GM12878 (cell line): Measurements from ENCODE around the gene PRKN. TPM values are rescaled to one million over a fixed set of nuclear protein-coding genes. Genes with fewer than 3 reads are reported as not detected.

ENCODE experiments used
- ATAC-seq: fragments of 200-7000 bp; cut with Tn5 transposase; 3 replicates; pipeline ENCODE4 v1.9.1; 2020; ENCODE audit warnings: mild to moderate bottlenecking, moderate library complexity
- BruUV-seq: library from RNA; stranded (reverse); fragments of 400-500 nt; replicated peaks from 2 replicates; lab custom pipeline; 2021; lab: Mats Ljungman, UMichigan
- CTCF ChIA-PET: fragments of 300-600 bp; sonication (Branson Sonifier 250); formaldehyde crosslinking; extraction: SDS; loops from one replicate; lab custom pipeline; 2021; ENCODE audit warnings: inconsistent platforms; lab: Yijun Ruan, JAX
- POLR2A ChIA-PET: fragments of 350-600 bp; formaldehyde crosslinking; extraction: SDS; loops from one replicate; lab custom pipeline; 2021; ENCODE audit warnings: inconsistent platforms; lab: Charles Lee
- RAD21 ChIA-PET: fragments of 300-600 bp; sonication (Branson Sonifier 250); formaldehyde crosslinking; loops from one replicate; lab custom pipeline; 2023; ENCODE audit warnings: antibody characterized with exemption; ENCODE audit not compliant: unreplicated experiment; lab: Charles Lee
- SMC1A ChIA-PET: fragments of 300-600 bp; sonication (Branson Sonifier 250); formaldehyde crosslinking; loops from one replicate; lab custom pipeline; 2023; ENCODE audit not compliant: unreplicated experiment, uncharacterized antibody; lab: Charles Lee
- DNase-seq: peaks from one replicate; pipeline ENCODE4 v3.0.0-alpha.2; 2011; ENCODE audit warnings: low read depth, low spot score
- FAIRE-seq: peaks from 3 replicates; lab custom pipeline; 2011; peaks lifted over from hg19 to GRCh38; lab: Jason Lieb, UNC
- H2AFZ ChIP-seq: 2 replicates; pipeline ENCODE4 v1.6.0; 2011; ENCODE audit warnings: low read depth, low read length, control low read depth; ENCODE audit not compliant: control insufficient read depth
- H3K27ac ChIP-seq: 2 replicates; pipeline ENCODE4 v1.5.1; 2011; ENCODE audit warnings: control low read depth; ENCODE audit not compliant: control insufficient read depth, insufficient read depth
- H3K27me3 ChIP-seq, 2 experiments: replicated peaks in 1 of 2; 2 replicates each; pipeline versions ENCODE4 v1.6.0 to v1.6.1; 2011; ENCODE audit warnings: low read length in 1 of 2; ENCODE audit not compliant: control insufficient read depth in 2 of 2, insufficient read depth in 2 of 2
- H3K36me3 ChIP-seq, 2 experiments: 2 replicates each; pipeline ENCODE4 v1.5.1; 2011; ENCODE audit warnings: low read length in 1 of 2; ENCODE audit not compliant: control insufficient read depth in 2 of 2, insufficient read depth in 2 of 2
- H3K4me1 ChIP-seq: 2 replicates; pipeline ENCODE4 v1.6.1; 2011; ENCODE audit warnings: mild to moderate bottlenecking, low read length, moderate library complexity, mixed read lengths; ENCODE audit not compliant: control insufficient read depth, insufficient read depth
- H3K4me2 ChIP-seq: 2 replicates; pipeline ENCODE4 v1.6.0; 2011; ENCODE audit warnings: control low read depth; ENCODE audit not compliant: control insufficient read depth, insufficient read depth
- H3K4me3 ChIP-seq: fragments of 200-600 bp; sonication (generic); 2 replicates; pipeline ENCODE4 v1.5.1; 2016
- H3K79me2 ChIP-seq: 2 replicates; pipeline ENCODE4 v1.6.0; 2011; ENCODE audit warnings: low read length; ENCODE audit not compliant: control insufficient read depth, insufficient read depth
- H3K9ac ChIP-seq: 2 replicates; pipeline ENCODE4 v1.8.0; 2011; ENCODE audit warnings: low read length, control low read depth, mixed read lengths; ENCODE audit not compliant: control insufficient read depth, insufficient read depth
- H3K9me3 ChIP-seq: replicated peaks from 3 replicates; pipeline ENCODE4 v1.5.1; 2011; ENCODE audit warnings: mild to moderate bottlenecking, low read length; ENCODE audit not compliant: control insufficient read depth, insufficient read depth
- H4K20me1 ChIP-seq: 2 replicates; pipeline ENCODE4 v1.6.0; 2011; ENCODE audit not compliant: control insufficient read depth, insufficient read depth
- BHLHE40 ChIP-seq, 2 experiments: fragments of 450-650 bp in 1 of 2; IDR thresholded peaks; 2 replicates each; pipeline ENCODE4 v1.6.1; 2011 to 2017; ENCODE audit warnings: low read depth in 2 of 2, borderline replicate concordance in 1 of 2, improper control_type of control experiment in 1 of 2, low read length in 1 of 2, mild to moderate bottlenecking in 1 of 2
- CBX3 ChIP-seq: fragments of 200-600 bp; sonication (generic); IDR thresholded peaks from 2 replicates; pipeline ENCODE4 v1.6.1; 2016; ENCODE audit warnings: low read depth, borderline replicate concordance
- CHD1 ChIP-seq: IDR thresholded peaks from 2 replicates; pipeline ENCODE4 v1.6.1; 2012; ENCODE audit warnings: low read depth, low read length, improper control_type of control experiment
- CHD4 ChIP-seq: fragments of 200-600 bp; sonication (generic); IDR thresholded peaks from 2 replicates; pipeline ENCODE4 v1.6.1; 2016; ENCODE audit warnings: mild to moderate bottlenecking
- GABPA ChIP-seq: IDR thresholded peaks from 2 replicates; pipeline ENCODE4 v1.6.1; 2014; ENCODE audit warnings: antibody characterized with exemption, low read depth, mild to moderate bottlenecking, inconsistent platforms
- HCFC1 ChIP-seq: fragments of 150-350 bp; IDR thresholded peaks from 2 replicates; pipeline ENCODE4 v1.6.1; 2014; ENCODE audit warnings: low read length
- KDM1A ChIP-seq: fragments of 200-600 bp; sonication (generic); IDR thresholded peaks from 2 replicates; pipeline ENCODE4 v1.6.1; 2016; ENCODE audit warnings: borderline replicate concordance
- MTA3 ChIP-seq: IDR thresholded peaks from 2 replicates; pipeline ENCODE4 v1.6.1; 2012; ENCODE audit warnings: low read length, inconsistent platforms, borderline replicate concordance
- SMAD5 ChIP-seq: IDR thresholded peaks from 2 replicates; pipeline ENCODE4 v1.6.1; 2016; ENCODE audit warnings: antibody characterized with exemption, low read depth
- SMC3 ChIP-seq: IDR thresholded peaks from 2 replicates; pipeline ENCODE4 v1.6.1; 2011; ENCODE audit warnings: low read length, improper control_type of control experiment, borderline replicate concordance
- SREBF1 ChIP-seq: IDR thresholded peaks from 2 replicates; pipeline ENCODE4 v1.6.1; 2012; ENCODE audit warnings: mild to moderate bottlenecking, low read length
- STAT1 ChIP-seq: fragments of 450-650 bp; conservative IDR thresholded peaks from 2 replicates; pipeline ENCODE4 v1.6.1; 2014; ENCODE audit warnings: antibody characterized with exemption, mild to moderate bottlenecking
- TBL1XR1 ChIP-seq: IDR thresholded peaks from 2 replicates; pipeline ENCODE4 v1.6.1; 2012; ENCODE audit warnings: low read depth, low read length, improper control_type of control experiment
- ZNF274 ChIP-seq: IDR thresholded peaks from one replicate; pipeline ENCODE4 v1.8.0; 2011; ENCODE audit not compliant: insufficient read length, insufficient read depth
- ZSCAN29 ChIP-seq: fragments of 450-650 bp; IDR thresholded peaks from 2 replicates; pipeline ENCODE4 v1.6.1; 2017; ENCODE audit warnings: mild to moderate bottlenecking, moderate library complexity
- WGBS: methylation state at CpG from one replicate; pipeline ENCODE4 v1.1.6; 2016; ENCODE audit warnings: low lambda C conversion rate; ENCODE audit not compliant: insufficient replicate concordance, insufficient coverage; ENCODE audit errors: missing lambda C conversion rate; 5-methylcytosine and 5-hydroxymethylcytosine counted together
- in situ Hi-C: fragments of 300-500 bp; cut with MboI; formaldehyde crosslinking; loops from 9 replicates; pipeline ENCODE4 v1.14.3; 2018; ENCODE audit warnings: mixed read lengths
- intact Hi-C: fragments of 100-400 bp; cut with micrococcal nuclease; formaldehyde crosslinking; loops from one replicate; pipeline ENCODE4 v1.14.2; 2022; ENCODE audit not compliant: unreplicated experiment
- polyA plus RNA-seq, 11 experiments: library from polyadenylated mRNA; depleted of rRNA in 4 of 11; unstranded in 6 of 11; stranded (reverse) in 5 of 11; fragments of >200 nt; fragmentation: Nextera tagmentation in 4 of 11; fragmentation: Illumina TruSeq in 1 of 11; extraction: Ambion mirVana in 4 of 11; extraction: Trizol in 1 of 11; gene quantifications; 1 replicate in 1 of 11; 2 replicates in 10 of 11; pipeline versions ENCODE4 v1.2.1 to v1.2.3, GENCODE V29; 2011 to 2016; ENCODE audit warnings: inconsistent platforms in 2 of 11, missing spikeins in 2 of 11, low read depth in 1 of 11
- total RNA-seq, 4 experiments: library from RNA; depleted of rRNA in 3 of 4; stranded (reverse); fragments of >200 nt in 3 of 4; fragmentation: Illumina TruSeq in 1 of 4; extraction: Trizol in 1 of 4; gene quantifications; 2 replicates each; pipeline versions ENCODE4 v1.2.1 to v1.2.3, GENCODE V29; 2013 to 2021
- TF ChIP-seq, protein P1 (sequence below): fragments of 450-650 bp; IDR thresholded peaks from 2 replicates; pipeline ENCODE4 v1.6.1; 2017; ENCODE audit warnings: mild to moderate bottlenecking, low read depth, inconsistent platforms; ENCODE audit not compliant: poor library complexity, severe bottlenecking
- TF ChIP-seq, protein P2 (sequence below): IDR thresholded peaks from 2 replicates; pipeline ENCODE4 v1.6.1; 2012; ENCODE audit warnings: low read depth, low read length, improper control_type of control experiment
- TF ChIP-seq, protein P3 (sequence below): fragments of 450-650 bp; IDR thresholded peaks from 2 replicates; pipeline ENCODE4 v1.6.1; 2017; ENCODE audit warnings: borderline replicate concordance
- TF ChIP-seq, protein P4 (sequence below): IDR thresholded peaks from 2 replicates; pipeline ENCODE4 v1.6.1; 2011; ENCODE audit warnings: borderline replicate concordance, low read depth, mild to moderate bottlenecking, moderate library complexity, mixed read lengths, low read length; ENCODE audit not compliant: insufficient read depth; ENCODE audit errors: extremely low read length

Gene PRKN
- total and polyA plus RNA-seq, 10 of the 15 experiments (the other 5 are each of a cell fraction or from before 2014, with no cell fraction given) = 0.06 to 0.09 TPM; not detected in 8

DNA sequence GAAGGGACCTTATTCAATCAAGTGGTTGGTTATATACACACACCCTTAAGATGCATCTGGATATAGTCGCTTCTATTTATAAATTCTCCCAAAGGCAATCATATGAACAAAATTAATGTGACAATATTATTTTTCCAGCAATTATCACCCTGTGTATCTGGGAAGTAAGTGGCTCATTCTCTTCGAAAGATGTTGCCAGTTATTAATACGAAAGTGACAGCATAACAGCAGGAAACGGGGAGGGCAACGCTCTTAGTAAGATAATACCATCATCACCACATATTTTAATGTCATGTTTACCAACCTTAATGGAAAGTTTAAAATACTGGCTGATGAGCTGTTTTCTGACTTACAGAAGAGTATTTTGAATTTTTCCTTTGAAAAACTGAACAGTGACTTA, 756.5 kb downstream of the PRKN start:
- Histone ChIP-seq H3K9me3 (no peaks in the 10 kb centered on the region), H2AFZ (no peak overlapping the region), H3K4me2 (no peak overlapping the region), H3K9ac (no peak overlapping the region), H3K27me3 (no peaks in the 10 kb centered on the region), H3K36me3 (no peaks in the 10 kb centered on the region), H3K27ac (no peak overlapping the region), H4K20me1 (no peaks in the 10 kb centered on the region), H3K4me1 (no peaks in the 10 kb centered on the region), H3K4me3 (no peak overlapping the region), H3K79me2 (no peaks in the 10 kb centered on the region)
- TF ChIP-seq BHLHE40 (IDR thresholded peaks at IDR 0.05; ENCODE audit: borderline replicate concordance in 1 of 2, low read depth in 2 of 2, low read length in 1 of 2) (no peak), KDM1A (no peak), CHD4 (no peak), MTA3 (no peak), TBL1XR1 (no peak), SREBF1 (no peak), STAT1 (no peak), GABPA (no peak), SMAD5 (no peak), CHD1 (no peak), ZSCAN29 (no peak), ZNF274 (no peak), SMC3 (no peak), CBX3 (no peak), HCFC1 (no peak)
- TF ChIP-seq, protein P1, sequence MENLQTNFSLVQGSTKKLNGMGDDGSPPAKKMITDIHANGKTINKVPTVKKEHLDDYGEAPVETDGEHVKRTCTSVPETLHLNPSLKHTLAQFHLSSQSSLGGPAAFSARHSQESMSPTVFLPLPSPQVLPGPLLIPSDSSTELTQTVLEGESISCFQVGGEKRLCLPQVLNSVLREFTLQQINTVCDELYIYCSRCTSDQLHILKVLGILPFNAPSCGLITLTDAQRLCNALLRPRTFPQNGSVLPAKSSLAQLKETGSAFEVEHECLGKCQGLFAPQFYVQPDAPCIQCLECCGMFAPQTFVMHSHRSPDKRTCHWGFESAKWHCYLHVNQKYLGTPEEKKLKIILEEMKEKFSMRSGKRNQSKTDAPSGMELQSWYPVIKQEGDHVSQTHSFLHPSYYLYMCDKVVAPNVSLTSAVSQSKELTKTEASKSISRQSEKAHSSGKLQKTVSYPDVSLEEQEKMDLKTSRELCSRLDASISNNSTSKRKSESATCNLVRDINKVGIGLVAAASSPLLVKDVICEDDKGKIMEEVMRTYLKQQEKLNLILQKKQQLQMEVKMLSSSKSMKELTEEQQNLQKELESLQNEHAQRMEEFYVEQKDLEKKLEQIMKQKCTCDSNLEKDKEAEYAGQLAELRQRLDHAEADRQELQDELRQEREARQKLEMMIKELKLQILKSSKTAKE = no peak
- TF ChIP-seq, protein P2, sequence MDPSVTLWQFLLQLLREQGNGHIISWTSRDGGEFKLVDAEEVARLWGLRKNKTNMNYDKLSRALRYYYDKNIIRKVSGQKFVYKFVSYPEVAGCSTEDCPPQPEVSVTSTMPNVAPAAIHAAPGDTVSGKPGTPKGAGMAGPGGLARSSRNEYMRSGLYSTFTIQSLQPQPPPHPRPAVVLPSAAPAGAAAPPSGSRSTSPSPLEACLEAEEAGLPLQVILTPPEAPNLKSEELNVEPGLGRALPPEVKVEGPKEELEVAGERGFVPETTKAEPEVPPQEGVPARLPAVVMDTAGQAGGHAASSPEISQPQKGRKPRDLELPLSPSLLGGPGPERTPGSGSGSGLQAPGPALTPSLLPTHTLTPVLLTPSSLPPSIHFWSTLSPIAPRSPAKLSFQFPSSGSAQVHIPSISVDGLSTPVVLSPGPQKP = no peak
- TF ChIP-seq, protein P3, sequence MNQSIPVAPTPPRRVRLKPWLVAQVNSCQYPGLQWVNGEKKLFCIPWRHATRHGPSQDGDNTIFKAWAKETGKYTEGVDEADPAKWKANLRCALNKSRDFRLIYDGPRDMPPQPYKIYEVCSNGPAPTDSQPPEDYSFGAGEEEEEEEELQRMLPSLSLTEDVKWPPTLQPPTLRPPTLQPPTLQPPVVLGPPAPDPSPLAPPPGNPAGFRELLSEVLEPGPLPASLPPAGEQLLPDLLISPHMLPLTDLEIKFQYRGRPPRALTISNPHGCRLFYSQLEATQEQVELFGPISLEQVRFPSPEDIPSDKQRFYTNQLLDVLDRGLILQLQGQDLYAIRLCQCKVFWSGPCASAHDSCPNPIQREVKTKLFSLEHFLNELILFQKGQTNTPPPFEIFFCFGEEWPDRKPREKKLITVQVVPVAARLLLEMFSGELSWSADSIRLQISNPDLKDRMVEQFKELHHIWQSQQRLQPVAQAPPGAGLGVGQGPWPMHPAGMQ = no peak
- TF ChIP-seq, protein P4, sequence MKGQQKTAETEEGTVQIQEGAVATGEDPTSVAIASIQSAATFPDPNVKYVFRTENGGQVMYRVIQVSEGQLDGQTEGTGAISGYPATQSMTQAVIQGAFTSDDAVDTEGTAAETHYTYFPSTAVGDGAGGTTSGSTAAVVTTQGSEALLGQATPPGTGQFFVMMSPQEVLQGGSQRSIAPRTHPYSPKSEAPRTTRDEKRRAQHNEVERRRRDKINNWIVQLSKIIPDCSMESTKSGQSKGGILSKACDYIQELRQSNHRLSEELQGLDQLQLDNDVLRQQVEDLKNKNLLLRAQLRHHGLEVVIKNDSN = no peak
- CTCF ChIA-PET = no interaction called here
- in situ Hi-C loops = no loop called here
- intact Hi-C loops = no loop called here
- RAD21 ChIA-PET = no interaction called here
- ATAC-seq = no peak
- SMC1A ChIA-PET = no interaction called here
- POLR2A ChIA-PET = no interaction called here
- 50% methylated on average over 5 of the region's 5 CpGs for WGBS
- no peak for DNase-seq
- BruUV-seq = no TSS peak
- FAIRE-seq = no peak
